Astrocyte (in vitro differentiated cells and primary cell): ENCODE results near the gene CA10.

ENCODE experiments used
- EZH2 ChIP-seq: IDR thresholded peaks from 2 replicates; pipeline ENCODE4 v1.6.1; 2012; ENCODE audit warnings: mild to moderate bottlenecking, low read length, inconsistent platforms; ENCODE audit not compliant: insufficient read depth
- TF ChIP-seq, protein P1 (sequence below): IDR thresholded peaks from 2 replicates; pipeline ENCODE4 v1.5.1; 2011; ENCODE audit warnings: low read depth, mild to moderate bottlenecking, inconsistent platforms, low read length, moderate library complexity; ENCODE audit not compliant: insufficient read depth

DNA sequence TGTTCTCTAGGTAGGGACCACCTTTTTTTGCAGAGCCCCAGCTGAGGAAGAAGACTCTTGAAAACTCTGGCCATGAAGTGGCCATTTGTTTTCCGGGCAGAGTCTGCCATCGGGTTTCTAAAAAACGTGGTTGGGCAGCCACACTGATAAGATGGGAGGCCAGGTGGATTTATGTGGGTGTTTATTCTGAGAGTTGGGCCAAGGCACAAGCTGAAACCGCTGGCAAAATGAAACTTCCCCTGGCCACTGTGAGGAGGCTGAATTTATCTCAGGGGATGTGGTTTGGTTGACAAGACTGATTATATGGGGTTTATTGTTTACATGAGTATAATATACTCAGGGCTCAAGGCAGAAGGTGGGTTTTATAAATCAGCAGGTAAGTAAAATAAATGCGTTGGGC is 476.4 kb downstream of the CA10 start:
- TF ChIP-seq, protein P1, sequence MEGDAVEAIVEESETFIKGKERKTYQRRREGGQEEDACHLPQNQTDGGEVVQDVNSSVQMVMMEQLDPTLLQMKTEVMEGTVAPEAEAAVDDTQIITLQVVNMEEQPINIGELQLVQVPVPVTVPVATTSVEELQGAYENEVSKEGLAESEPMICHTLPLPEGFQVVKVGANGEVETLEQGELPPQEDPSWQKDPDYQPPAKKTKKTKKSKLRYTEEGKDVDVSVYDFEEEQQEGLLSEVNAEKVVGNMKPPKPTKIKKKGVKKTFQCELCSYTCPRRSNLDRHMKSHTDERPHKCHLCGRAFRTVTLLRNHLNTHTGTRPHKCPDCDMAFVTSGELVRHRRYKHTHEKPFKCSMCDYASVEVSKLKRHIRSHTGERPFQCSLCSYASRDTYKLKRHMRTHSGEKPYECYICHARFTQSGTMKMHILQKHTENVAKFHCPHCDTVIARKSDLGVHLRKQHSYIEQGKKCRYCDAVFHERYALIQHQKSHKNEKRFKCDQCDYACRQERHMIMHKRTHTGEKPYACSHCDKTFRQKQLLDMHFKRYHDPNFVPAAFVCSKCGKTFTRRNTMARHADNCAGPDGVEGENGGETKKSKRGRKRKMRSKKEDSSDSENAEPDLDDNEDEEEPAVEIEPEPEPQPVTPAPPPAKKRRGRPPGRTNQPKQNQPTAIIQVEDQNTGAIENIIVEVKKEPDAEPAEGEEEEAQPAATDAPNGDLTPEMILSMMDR: no peak
- no peak for TF ChIP-seq EZH2
